HEK293T (cell line): ENCODE data around the gene UPF2.

Experiments
- ARNT ChIP-seq: fragments of 450-650 bp; IDR thresholded peaks from 2 replicates; pipeline ENCODE4 v1.6.1; 2017; ENCODE audit warnings: mild to moderate bottlenecking
- BHLHE40 ChIP-seq: fragments of 450-650 bp; IDR thresholded peaks from 2 replicates; pipeline ENCODE4 v1.6.1; 2016; ENCODE audit warnings: mild to moderate bottlenecking, moderate library complexity, borderline replicate concordance
- CTBP1 ChIP-seq: fragments of 450-650 bp; IDR thresholded peaks from 2 replicates; pipeline ENCODE4 v1.6.1; 2016; ENCODE audit warnings: borderline replicate concordance
- ELF4 ChIP-seq: fragments of 450-650 bp; IDR thresholded peaks from 2 replicates; pipeline ENCODE4 v1.6.1; 2017; ENCODE audit warnings: antibody characterized with exemption
- FOXA1 ChIP-seq: fragments of 450-650 bp; IDR thresholded peaks from 2 replicates; pipeline ENCODE4 v1.6.1; 2016; ENCODE audit warnings: mild to moderate bottlenecking
- FOXK2 ChIP-seq: fragments of 450-650 bp; IDR thresholded peaks from 2 replicates; pipeline ENCODE4 v1.6.1; 2016; ENCODE audit warnings: mild to moderate bottlenecking
- FOXM1 ChIP-seq: fragments of 450-650 bp; IDR thresholded peaks from 2 replicates; pipeline ENCODE4 v1.6.1; 2017; ENCODE audit warnings: mild to moderate bottlenecking, borderline replicate concordance
- HDGF ChIP-seq: fragments of 450-650 bp; IDR thresholded peaks from 2 replicates; pipeline ENCODE4 v1.6.1; 2017; ENCODE audit warnings: antibody characterized with exemption, borderline replicate concordance
- LEF1 ChIP-seq: fragments of 450-650 bp; IDR thresholded peaks from 2 replicates; pipeline ENCODE4 v1.6.1; 2017; ENCODE audit warnings: mild to moderate bottlenecking, borderline replicate concordance
- SP1 ChIP-seq: fragments of 450-650 bp; IDR thresholded peaks from 2 replicates; pipeline ENCODE4 v1.6.1; 2017
- SUZ12 ChIP-seq: fragments of 450-650 bp; IDR thresholded peaks from 2 replicates; pipeline ENCODE4 v1.6.1; 2016; ENCODE audit warnings: mild to moderate bottlenecking
- TARDBP ChIP-seq: fragments of 450-650 bp; IDR thresholded peaks from 2 replicates; pipeline ENCODE4 v1.6.1; 2016
- ZNF384 ChIP-seq: fragments of 450-650 bp; IDR thresholded peaks from 2 replicates; pipeline ENCODE4 v1.6.1; 2016

- TF ChIP-seq SUZ12: no peak
- TF ChIP-seq BHLHE40: no peak
- TF ChIP-seq ZNF384: no peak
- no peak for TF ChIP-seq SP1
- TF ChIP-seq CTBP1: no peak
- no peak for TF ChIP-seq ELF4
- TF ChIP-seq TARDBP: no peak
- TF ChIP-seq ARNT: no peak
- no peak for TF ChIP-seq FOXA1
- TF ChIP-seq FOXM1: no peak
- no peak for TF ChIP-seq FOXK2
- TF ChIP-seq HDGF: no peak
- TF ChIP-seq LEF1: no peak
Measured at GRCh38 chr10:11871466-11871865, 171.1 kb downstream of the UPF2 start.
